NCI-H460 (cell line): ENCODE results near the gene ADGB. TPM values are rescaled to one million over a fixed set of nuclear protein-coding genes. Genes with fewer than 3 reads are reported as not detected.
"Not testable (repeated sequence)": the region's sequence is repeated elsewhere in the genome, so short reads cannot be mapped to it uniquely, and the experiment has no call there.

Experiments used
- DNase-seq: peaks from one replicate; pipeline ENCODE4 v3.0.0-alpha.2; 2016; ENCODE audit warnings: low read depth; ENCODE audit errors: extremely low read depth
- total RNA-seq: library from RNA; depleted of rRNA; stranded (reverse); fragments of >200 nt; shearing (Covaris generic); gene quantifications from 2 replicates; pipeline ENCODE4 v1.2.3, GENCODE V29; 2014

The ADGB gene
- total RNA-seq, 1 experiment from 2014 or later, result not detected

GRCh38 chr6:146739696-146740095 is 140.9 kb downstream of the ADGB start:
- DNase-seq, result no peak

GRCh38 chr6:146741609-146742008 is 142.8 kb downstream of the ADGB start:
- DNase-seq, result no peak

GRCh38 chr6:146753306-146753705 is 154.5 kb downstream of the ADGB start:
- no peak for DNase-seq

GRCh38 chr6:146767632-146768031 is 168.9 kb downstream of the ADGB start:
- DNase-seq, result no peak

GRCh38 chr6:146768722-146769121 is 169.9 kb downstream of the ADGB start:
- DNase-seq, result no peak

GRCh38 chr6:146770275-146770964 is 171.6 kb downstream of the ADGB start:
- DNase-seq, result no peak

GRCh38 chr6:146770965-146771735 is 172.4 kb downstream of the ADGB start:
- DNase-seq, result no peak

- no peak for DNase-seq
Measured at GRCh38 chr6:146775220-146775619, 176.4 kb downstream of the ADGB start.

GRCh38 chr6:146781836-146782235 is 183.1 kb downstream of the ADGB start:
- DNase-seq, result no peak

GRCh38 chr6:146785001-146785585 is 186.3 kb downstream of the ADGB start:
- peak; percentile 43 for DNase-seq

GRCh38 chr6:146787876-146788508 is 189.2 kb downstream of the ADGB start:
- no peak for DNase-seq

GRCh38 chr6:146790561-146791091 is 191.9 kb downstream of the ADGB start:
- DNase-seq, result no peak

GRCh38 chr6:146791930-146792329 is 193.2 kb downstream of the ADGB start:
- DNase-seq, result no peak

GRCh38 chr6:146793218-146793617 is 194.4 kb downstream of the ADGB start:
- DNase-seq, result not testable (repeated sequence)

GRCh38 chr6:146795479-146796133 is 196.8 kb downstream of the ADGB start:
- DNase-seq, result no peak

- DNase-seq, result not testable (repeated sequence)
Measured at GRCh38 chr6:146803167-146803566, 204.4 kb downstream of the ADGB start.

GRCh38 chr6:146803601-146804000 is 204.8 kb downstream of the ADGB start:
- DNase-seq, result no peak

- no peak for DNase-seq
Measured at GRCh38 chr6:146805546-146806325, 207.0 kb downstream of the ADGB start.

- not testable (repeated sequence) for DNase-seq
Measured at GRCh38 chr6:146809014-146809413, 210.2 kb downstream of the ADGB start.
